Raji (cell line): ENCODE measurements around the gene OR3A2.

Experiments
- POLR2A ChIP-seq: IDR thresholded peaks from 2 replicates; pipeline ENCODE4 v1.6.1; 2011; ENCODE audit warnings: low read depth, low read length, control low read depth; ENCODE audit not compliant: insufficient read depth

OR3A2 gene

DNA sequence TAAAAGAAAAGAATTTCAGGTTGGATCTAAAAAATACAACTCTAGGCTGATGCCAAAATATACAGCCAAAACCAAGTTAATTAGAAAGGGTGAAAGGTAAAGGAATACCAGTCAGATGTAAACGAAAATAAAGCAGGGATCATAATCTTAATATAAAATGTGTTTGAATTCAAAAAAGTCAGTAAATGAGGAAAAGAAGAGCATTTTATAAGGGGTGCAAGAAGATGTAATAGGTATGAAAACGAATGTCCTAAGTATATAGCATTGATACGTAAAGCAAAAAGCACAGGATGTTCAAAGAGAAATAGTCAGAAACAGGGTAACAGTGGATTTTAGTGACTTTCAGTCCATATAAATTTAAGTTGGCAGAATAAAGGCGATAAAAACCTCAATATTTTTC, 90.5 kb downstream of the OR3A2 start:
- no peak for TF ChIP-seq POLR2A

- TF ChIP-seq POLR2A = no peak
These were observed 103.2 kb downstream of the OR3A2 start for GRCh38 chr17:3282901-3283300.

DNA sequence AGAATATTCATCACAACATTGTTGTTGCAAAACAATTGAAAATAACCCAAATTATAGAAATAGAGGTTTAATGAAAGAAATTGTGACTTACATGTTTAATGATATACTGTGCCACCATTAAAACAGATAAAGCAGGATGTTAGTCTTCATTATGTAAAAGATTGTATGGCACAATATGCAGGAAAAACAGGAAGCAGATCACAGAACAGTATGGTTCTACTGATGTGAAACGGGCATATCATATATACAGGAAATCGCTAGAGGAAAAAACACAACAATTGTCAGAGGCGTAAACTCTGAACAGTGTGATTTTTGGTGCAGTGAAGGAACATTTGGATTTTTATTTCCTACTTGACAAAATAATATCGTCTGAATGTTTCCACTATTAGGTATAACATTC, 110.0 kb downstream of the OR3A2 start:
- no peak for TF ChIP-seq POLR2A

GRCh38 chr17:3271072-3271848, 114.8 kb downstream of the OR3A2 start:
- no peak for TF ChIP-seq POLR2A

DNA sequence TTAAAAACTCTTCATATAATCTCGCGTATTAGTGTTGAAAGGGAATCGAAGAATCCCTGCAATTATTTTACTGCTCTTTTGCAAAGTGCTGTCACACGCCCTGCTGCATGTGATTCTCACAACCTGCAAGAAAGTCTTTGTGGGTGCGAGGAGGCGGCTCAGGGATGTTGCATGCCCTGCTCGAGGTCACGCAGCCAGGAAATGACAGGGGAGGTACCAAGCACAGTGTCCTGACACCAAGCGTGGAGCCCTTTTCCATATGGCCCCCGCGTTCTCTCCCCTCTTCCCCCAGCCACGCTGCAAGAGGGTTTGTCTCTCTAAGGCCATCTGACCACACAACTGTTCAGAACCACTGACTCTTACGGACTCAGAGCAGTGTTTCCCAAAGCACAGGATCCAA, 125.5 kb downstream of the OR3A2 start:
- no peak for TF ChIP-seq POLR2A

- no peak for TF ChIP-seq POLR2A
These were observed 125.9 kb downstream of the OR3A2 start for GRCh38 chr17:3260163-3260562.

DNA sequence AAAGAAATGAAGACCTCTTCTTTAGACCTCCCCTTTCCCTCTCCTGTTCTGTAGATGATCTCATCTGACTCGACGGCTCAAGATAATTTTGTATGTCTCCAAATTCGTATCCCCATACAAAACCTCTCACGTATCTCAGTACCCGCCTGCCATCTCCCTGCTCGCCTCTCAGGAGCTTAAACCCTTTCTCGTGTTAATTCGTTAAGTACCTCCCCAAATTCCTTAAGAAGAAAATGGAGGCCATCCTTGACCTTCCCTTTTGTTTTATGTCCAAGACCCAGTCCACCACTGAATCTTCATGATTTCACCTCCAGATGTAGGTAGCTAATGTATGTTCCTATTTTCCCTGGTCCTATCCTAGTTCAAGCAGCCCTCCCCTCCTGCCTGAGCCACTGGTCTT, 129.5 kb downstream of the OR3A2 start:
- no peak for TF ChIP-seq POLR2A
